DOHH2 (cell line): ENCODE results near the gene TRIM42.
A peak's percentile ranks its signal among the peaks of the same experiment; 100 is the strongest.

Experiments used
- H3F3A ChIP-seq: fragments of 200-600 bp; sonication (generic), shearing (Covaris generic); 2 replicates; pipeline ENCODE4 v1.6.0; 2016; ENCODE audit warnings: antibody characterized with exemption, mild to moderate bottlenecking; ENCODE audit not compliant: control insufficient read depth, insufficient read depth
- H3K27ac ChIP-seq: fragments of 200-600 bp; sonication (generic); 2 replicates; pipeline ENCODE4 v1.5.1; 2014; ENCODE audit warnings: low read depth, mild to moderate bottlenecking, low read length, moderate library complexity
- H3K27me3 ChIP-seq: fragments of 200-600 bp; sonication (generic); 2 replicates; pipeline ENCODE4 v1.6.1; 2014; ENCODE audit warnings: mild to moderate bottlenecking, low read length, mixed read lengths; ENCODE audit not compliant: control insufficient read depth
- H3K36me3 ChIP-seq: fragments of 200-600 bp; sonication (generic); 2 replicates; pipeline ENCODE4 v1.6.1; 2014; ENCODE audit warnings: mild to moderate bottlenecking, low read length, moderate library complexity, mixed read lengths; ENCODE audit not compliant: control insufficient read depth
- H3K4me1 ChIP-seq: fragments of 200-600 bp; sonication (generic); 2 replicates; pipeline ENCODE4 v1.6.1; 2014; ENCODE audit warnings: mild to moderate bottlenecking, low read length, mixed read lengths; ENCODE audit not compliant: control insufficient read depth
- H3K4me2 ChIP-seq: fragments of 200-600 bp; sonication (generic); 2 replicates; pipeline ENCODE4 v1.6.0; 2014; ENCODE audit warnings: mild to moderate bottlenecking, low read length, moderate library complexity
- H3K4me3 ChIP-seq: fragments of 200-600 bp; sonication (generic); 2 replicates; pipeline ENCODE4 v1.5.1; 2014; ENCODE audit warnings: mild to moderate bottlenecking, low read length, mixed read lengths
- H3K79me2 ChIP-seq: fragments of 200-600 bp; sonication (generic); 2 replicates; pipeline ENCODE4 v1.6.1; 2014; ENCODE audit warnings: mild to moderate bottlenecking, low read length, mixed read lengths; ENCODE audit not compliant: control insufficient read depth
- H3K9me2 ChIP-seq: fragments of 200-600 bp; sonication (generic); replicated peaks from 2 replicates; pipeline ENCODE4 v1.6.1; 2014; ENCODE audit warnings: mild to moderate bottlenecking, low read length, mixed read lengths; ENCODE audit not compliant: control insufficient read depth
- H3K9me3 ChIP-seq: fragments of 200-600 bp; sonication (generic); 2 replicates; pipeline ENCODE4 v1.6.1; 2014; ENCODE audit warnings: antibody characterized with exemption, low read length, mixed read lengths; ENCODE audit not compliant: control insufficient read depth, insufficient read depth
- H4K20me1 ChIP-seq: fragments of 200-600 bp; sonication (generic); 2 replicates; pipeline ENCODE4 v1.6.0; 2014; ENCODE audit warnings: low read depth, mild to moderate bottlenecking, antibody characterized with exemption, low read length, moderate library complexity; ENCODE audit not compliant: control insufficient read depth, insufficient read depth
- CTCF ChIP-seq: fragments of 200-600 bp; sonication (generic); IDR thresholded peaks from one replicate; pipeline ENCODE4 v1.5.1; 2014; ENCODE audit warnings: antibody characterized with exemption, mild to moderate bottlenecking, low read depth, low read length; ENCODE audit not compliant: poor library complexity, severe bottlenecking
- EZH2phosphoT487 ChIP-seq: fragments of 200-600 bp; sonication (generic); IDR thresholded peaks from 2 replicates; pipeline ENCODE4 v1.6.1; 2017; ENCODE audit warnings: borderline replicate concordance, mild to moderate bottlenecking, antibody characterized with exemption, low read length, moderate library complexity, mixed read lengths

TRIM42 gene

DNA sequence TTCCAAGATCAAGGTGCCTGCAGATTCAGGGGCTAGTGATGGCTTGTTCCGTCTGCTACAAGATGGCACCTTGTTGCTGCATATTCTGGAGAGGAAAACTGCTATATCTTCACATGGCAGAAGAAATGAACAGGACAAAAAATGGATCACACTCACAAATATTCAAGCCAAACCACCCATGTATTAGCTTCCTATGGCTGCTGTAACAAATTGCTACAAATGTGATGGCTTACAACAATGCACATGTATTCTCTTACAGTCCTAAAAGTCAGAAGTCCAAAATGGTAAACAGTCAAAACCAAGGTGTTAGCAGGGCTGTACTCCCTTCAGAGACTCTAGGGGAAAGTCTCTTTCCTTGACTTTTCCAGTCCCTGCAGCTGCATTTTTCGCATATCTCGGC, 55.8 kb downstream of the TRIM42 start:
- Histone ChIP-seq H3K9me3 (no peaks in the 10 kb centered on the region), H3K4me2 (no peak overlapping the region), H4K20me1 (no peaks in the 10 kb centered on the region), H3K4me3 (no peak overlapping the region), H3K9me2 (no peaks in the 10 kb centered on the region), H3K27me3 (no peaks in the 10 kb centered on the region), H3F3A (no peaks in the 10 kb centered on the region), H3K79me2 (no peaks in the 10 kb centered on the region), H3K27ac (no peak overlapping the region), H3K36me3 (no peaks in the 10 kb centered on the region), H3K4me1 (no peaks in the 10 kb centered on the region)
- TF ChIP-seq CTCF (no peak), EZH2phosphoT487 (no peak)

DNA sequence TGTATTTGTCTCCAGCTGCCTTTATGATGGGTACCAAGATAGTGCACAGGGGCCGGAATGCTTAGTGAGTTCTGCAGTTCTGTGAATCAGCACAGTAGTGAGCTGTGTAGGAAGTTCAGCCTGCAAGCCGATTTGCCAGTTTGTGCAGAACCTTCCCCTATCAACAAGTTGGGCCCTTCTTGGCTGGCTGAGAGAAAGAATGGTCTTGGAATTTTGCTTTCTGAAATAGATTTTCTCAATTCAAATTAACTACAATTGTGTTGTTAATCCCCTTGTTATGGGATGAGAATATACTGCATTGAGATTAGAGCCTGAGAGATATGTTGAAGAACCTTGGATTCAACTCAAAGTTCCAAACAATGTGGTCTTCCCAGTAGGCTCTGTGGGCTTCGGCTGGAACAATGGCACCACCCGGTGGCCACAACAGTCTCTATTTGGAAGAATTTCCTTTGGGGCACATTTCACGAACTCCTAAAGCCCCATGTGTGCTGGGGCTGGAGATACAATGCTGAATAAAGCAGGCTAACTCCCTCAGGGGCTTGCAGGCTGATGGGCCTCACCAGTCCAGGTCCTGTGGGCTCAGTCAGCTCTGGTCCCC, 59.1 kb downstream of the TRIM42 start:
- Histone ChIP-seq H3K4me1 (no peaks in the 10 kb centered on the region), H3K27me3 (no peaks in the 10 kb centered on the region), H3K9me3 (no peaks in the 10 kb centered on the region), H3K36me3 (no peaks in the 10 kb centered on the region), H3F3A (no peaks in the 10 kb centered on the region), H3K9me2 (no peaks in the 10 kb centered on the region), H3K4me3 (no peak overlapping the region), H3K4me2 (no peak overlapping the region), H4K20me1 (no peaks in the 10 kb centered on the region), H3K27ac (no peak overlapping the region), H3K79me2 (no peaks in the 10 kb centered on the region)
- TF ChIP-seq EZH2phosphoT487 (no peak), CTCF (peak; percentile 43)

- Histone ChIP-seq H3K4me2 (no peak overlapping the region), H3K27ac (no peak overlapping the region), H3K4me3 (no peak overlapping the region), H3K4me1 (no peaks in the 10 kb centered on the region), H3K27me3 (no peaks in the 10 kb centered on the region), H4K20me1 (no peaks in the 10 kb centered on the region), H3K79me2 (no peaks in the 10 kb centered on the region), H3K9me3 (no peaks in the 10 kb centered on the region), H3K9me2 (no peaks in the 10 kb centered on the region), H3F3A (no peaks in the 10 kb centered on the region), H3K36me3 (no peaks in the 10 kb centered on the region)
- TF ChIP-seq CTCF (no peak), EZH2phosphoT487 (no peak)
Observed at GRCh38 chr3:140742116-140742515, 64.3 kb downstream of the TRIM42 start.
